H1 (cell line): ENCODE results near the gene MTMR1. TPM values are rescaled to one million over a fixed set of nuclear protein-coding genes. Genes with fewer than 3 reads are reported as not detected.

Experiments
- CTCF ChIA-PET: fragments of 300-600 bp; sonication (Branson Sonifier 250); formaldehyde crosslinking; loops from one replicate; lab custom pipeline; 2021; ENCODE audit not compliant: partially characterized antibody; lab: Charles Lee
- POLR2A ChIA-PET: fragments of 300-600 bp; sonication (Branson Sonifier 250); formaldehyde crosslinking; loops from one replicate; lab custom pipeline; 2021; ENCODE audit warnings: inconsistent platforms; ENCODE audit not compliant: partially characterized antibody; lab: Charles Lee
- DNase-seq, 2 experiments: peaks; one replicate each; pipeline versions ENCODE4 v3.0.0 to v3.0.0-alpha.2; 2010 to 2022; ENCODE audit warnings: low spot score in 2 of 2, low read depth in 1 of 2, mixed read lengths in 1 of 2
- FAIRE-seq: peaks from 2 replicates; lab custom pipeline; 2011; peaks lifted over from hg19 to GRCh38; lab: Jason Lieb, UNC
- H2AFZ ChIP-seq: 2 replicates; pipeline ENCODE4 v1.8.1; 2012; ENCODE audit warnings: low read length, inconsistent platforms
- H2AK5ac ChIP-seq: 2 replicates; pipeline ENCODE4 v1.6.1; 2013; ENCODE audit warnings: low read depth, low read length
- H2BK120ac ChIP-seq: replicated peaks from 2 replicates; pipeline ENCODE3; 2013; ENCODE audit warnings: low read depth, low read length, inconsistent platforms
- H2BK12ac ChIP-seq: 2 replicates; pipeline ENCODE4 v1.6.1; 2013; ENCODE audit warnings: low read depth, low read length
- H2BK15ac ChIP-seq: 2 replicates; pipeline ENCODE4 v1.6.1; 2013; ENCODE audit warnings: low read length
- H2BK20ac ChIP-seq: 2 replicates; pipeline ENCODE4 v1.6.1; 2013; ENCODE audit warnings: low read length
- H2BK5ac ChIP-seq: 2 replicates; pipeline ENCODE4 v1.6.1; 2013; ENCODE audit warnings: low read depth, low read length
- H3K14ac ChIP-seq: 2 replicates; pipeline ENCODE4 v1.6.1; 2013; ENCODE audit warnings: inconsistent platforms; ENCODE audit not compliant: insufficient read length
- H3K18ac ChIP-seq: 2 replicates; pipeline ENCODE4 v1.6.1; 2013; ENCODE audit warnings: low read length; ENCODE audit errors: extremely low read depth
- H3K23ac ChIP-seq: 2 replicates; pipeline ENCODE4 v1.6.1; 2013; ENCODE audit warnings: inconsistent platforms; ENCODE audit not compliant: insufficient read length
- H3K23me2 ChIP-seq: 2 replicates; pipeline ENCODE4 v1.6.1; 2013; ENCODE audit warnings: low read depth, low read length
- H3K27ac ChIP-seq: 2 replicates; pipeline ENCODE4 v1.6.1; 2011; ENCODE audit warnings: low read depth, low read length, inconsistent platforms
- H3K27me3 ChIP-seq, 4 experiments: replicated peaks in 1 of 4; 1 replicate in 1 of 4; 2 replicates in 3 of 4; pipeline versions ENCODE4 v1.6.1 to v1.8.1; 2011 to 2013; ENCODE audit warnings: low read length in 3 of 4, mild to moderate bottlenecking in 3 of 4, inconsistent platforms in 2 of 4, mixed read lengths in 2 of 4, moderate library complexity in 1 of 4; ENCODE audit not compliant: control insufficient read depth in 3 of 4, insufficient read depth in 3 of 4; ENCODE audit errors: extremely low read depth in 1 of 4
- H3K36me3 ChIP-seq, 4 experiments: 2 replicates each; pipeline versions ENCODE4 v1.6.1 to v1.8.1; 2011 to 2013; ENCODE audit warnings: mild to moderate bottlenecking in 4 of 4, low read length in 3 of 4, moderate library complexity in 2 of 4, control low read depth in 1 of 4, inconsistent platforms in 1 of 4; ENCODE audit not compliant: insufficient read depth in 4 of 4, control insufficient read depth in 2 of 4
- H3K4ac ChIP-seq: replicated peaks from 2 replicates; pipeline ENCODE3; 2013; ENCODE audit warnings: low read length, low read depth, mixed read lengths, inconsistent platforms; ENCODE audit not compliant: insufficient read length
- H3K4me1 ChIP-seq, 4 experiments: replicated peaks in 1 of 4; 1 replicate in 1 of 4; 2 replicates in 3 of 4; pipeline versions ENCODE4 v1.6.1 to v1.8.1; 2011 to 2013; ENCODE audit warnings: low read length in 3 of 4, inconsistent platforms in 2 of 4, mixed read lengths in 1 of 4; ENCODE audit not compliant: insufficient read depth in 4 of 4, control insufficient read depth in 3 of 4
- H3K4me2 ChIP-seq, 2 experiments: 2 replicates each; pipeline versions ENCODE4 v1.6.1 to v1.8.1; 2011 to 2013; ENCODE audit warnings: low read depth in 2 of 2, low read length in 2 of 2, control low read depth in 1 of 2, inconsistent platforms in 1 of 2, mild to moderate bottlenecking in 1 of 2; ENCODE audit not compliant: insufficient read depth in 1 of 2
- H3K4me3 ChIP-seq, 4 experiments: fragments of 200-600, 300-600 bp in 1 of 4; sonication (generic), shearing (Covaris generic), sonication (Bioruptor Twin) in 1 of 4; 2 replicates each; pipeline versions ENCODE4 v1.5.1 to v1.8.1; 2011 to 2016; ENCODE audit warnings: low read length in 4 of 4, low read depth in 3 of 4, control low read depth in 2 of 4, inconsistent platforms in 2 of 4, mild to moderate bottlenecking in 2 of 4, mixed read lengths in 1 of 4, moderate library complexity in 1 of 4; ENCODE audit not compliant: insufficient read depth in 2 of 4; ENCODE audit errors: extremely low read depth in 1 of 4
- H3K56ac ChIP-seq: replicated peaks from 2 replicates; pipeline ENCODE3; 2013; ENCODE audit warnings: low read depth, mild to moderate bottlenecking, mixed read lengths, low read length, inconsistent platforms; ENCODE audit not compliant: insufficient read length
- H3K79me1 ChIP-seq: 2 replicates; pipeline ENCODE4 v1.6.1; 2013; ENCODE audit warnings: low read depth, low read length, control low read depth
- H3K79me2 ChIP-seq, 2 experiments: 2 replicates each; pipeline versions ENCODE4 v1.6.1 to v1.8.1; 2012 to 2013; ENCODE audit warnings: low read length in 2 of 2, mild to moderate bottlenecking in 2 of 2, inconsistent platforms in 1 of 2; ENCODE audit not compliant: insufficient read depth in 2 of 2, control insufficient read depth in 1 of 2
- H3K9ac ChIP-seq, 4 experiments: replicated peaks in 1 of 4; 1 replicate in 1 of 4; 2 replicates in 3 of 4; pipeline versions ENCODE4 v1.6.1 to v1.8.1; 2011 to 2013; ENCODE audit warnings: low read depth in 3 of 4, low read length in 3 of 4, control low read depth in 2 of 4, mild to moderate bottlenecking in 2 of 4, moderate library complexity in 2 of 4, inconsistent platforms in 1 of 4; ENCODE audit errors: extremely low read depth in 1 of 4
- H3K9me3 ChIP-seq, 2 experiments: 2 replicates each; pipeline versions ENCODE4 v1.6.1 to v1.8.1; 2012 to 2013; ENCODE audit warnings: mild to moderate bottlenecking in 2 of 2, moderate library complexity in 2 of 2, control low read depth in 1 of 2, inconsistent platforms in 1 of 2, low read depth in 1 of 2, low read length in 1 of 2, mixed read lengths in 1 of 2; ENCODE audit not compliant: insufficient read depth in 2 of 2
- H4K20me1 ChIP-seq, 2 experiments: replicated peaks in 1 of 2; 2 replicates each; pipeline versions ENCODE3 to v1.8.1; 2011 to 2013; ENCODE audit warnings: inconsistent platforms in 2 of 2, low read length in 2 of 2, mild to moderate bottlenecking in 1 of 2; ENCODE audit not compliant: insufficient read depth in 2 of 2, control insufficient read depth in 1 of 2
- H4K5ac ChIP-seq: 2 replicates; pipeline ENCODE4 v1.6.1; 2013; ENCODE audit warnings: low read length, low read depth, mixed read lengths, inconsistent platforms; ENCODE audit not compliant: insufficient read length
- H4K8ac ChIP-seq: 2 replicates; pipeline ENCODE4 v1.8.0; 2013; ENCODE audit warnings: mild to moderate bottlenecking, moderate library complexity, low read length, inconsistent platforms; ENCODE audit not compliant: insufficient read depth; ENCODE audit errors: extremely low read depth
- H4K91ac ChIP-seq: replicated peaks from 2 replicates; pipeline ENCODE3; 2013; ENCODE audit warnings: low read length, mixed read lengths, inconsistent platforms; ENCODE audit not compliant: insufficient read length
- ATF3 ChIP-seq: IDR thresholded peaks from 2 replicates; pipeline ENCODE4 v1.6.1; 2011; ENCODE audit warnings: low read depth, mild to moderate bottlenecking, low read length; ENCODE audit not compliant: insufficient read depth
- CBX8 ChIP-seq: fragments of 300-800, 300-1000 bp; sonication (generic); IDR thresholded peaks from 2 replicates; pipeline ENCODE4 v1.7.1; 2016; ENCODE audit warnings: low read depth, low read length, borderline replicate concordance
- CEBPB ChIP-seq: IDR thresholded peaks from 2 replicates; pipeline ENCODE4 v1.6.1; 2012; ENCODE audit warnings: low read depth, low read length
- CHD1 ChIP-seq: IDR thresholded peaks from 2 replicates; pipeline ENCODE4 v1.6.1; 2012; ENCODE audit warnings: low read depth, low read length, improper control_type of control experiment
- JUN ChIP-seq: IDR thresholded peaks from 2 replicates; pipeline ENCODE4 v1.6.1; 2011; ENCODE audit warnings: low read depth, mild to moderate bottlenecking, improper control_type of control experiment, low read length
- NRF1 ChIP-seq: IDR thresholded peaks from 2 replicates; pipeline ENCODE4 v1.6.1; 2011; ENCODE audit warnings: mild to moderate bottlenecking, low read depth, low read length, improper control_type of control experiment
- PHF8 ChIP-seq: fragments of 200-600 bp; sonication (generic); conservative IDR thresholded peaks from 2 replicates; pipeline ENCODE4 v1.7.1; 2012; ENCODE audit warnings: low read depth, mild to moderate bottlenecking, inconsistent platforms, low read length, moderate library complexity
- POLR2A ChIP-seq, 2 experiments: IDR thresholded peaks; 1 replicate in 1 of 2; 2 replicates in 1 of 2; pipeline ENCODE4 v1.6.1; 2011; ENCODE audit warnings: low read depth in 2 of 2, low read length in 2 of 2, mild to moderate bottlenecking in 2 of 2; ENCODE audit errors: control extremely low read depth in 1 of 2
- SIRT6 ChIP-seq: IDR thresholded peaks from one replicate; pipeline ENCODE4 v1.7.1; 2012; ENCODE audit warnings: low read length, inconsistent platforms
- SP1 ChIP-seq: IDR thresholded peaks from 2 replicates; pipeline ENCODE4 v1.6.1; 2011; ENCODE audit warnings: low read depth, low read length
- TBP ChIP-seq: IDR thresholded peaks from 2 replicates; pipeline ENCODE4 v1.6.1; 2011; ENCODE audit warnings: low read depth, low read length, improper control_type of control experiment
- YY1 ChIP-seq: IDR thresholded peaks from 2 replicates; pipeline ENCODE4 v1.6.1; 2011; ENCODE audit warnings: low read depth, mild to moderate bottlenecking, low read length
- ZNF274 ChIP-seq: IDR thresholded peaks from 2 replicates; pipeline ENCODE4 v1.7.0; 2012; ENCODE audit warnings: low read length, borderline replicate concordance; ENCODE audit errors: extremely low read depth
- WGBS, 2 experiments: shearing (Covaris generic) in 1 of 2; methylation state at CpG; one replicate each; pipeline versions ENCODE4 v1.1.6 to v1.1.7; 2013 to 2015; ENCODE audit warnings: low lambda C conversion rate in 2 of 2, mixed read lengths in 2 of 2, inconsistent platforms in 1 of 2, low coverage in 1 of 2, missing lambda C conversion rate in 1 of 2; ENCODE audit not compliant: insufficient replicate concordance in 2 of 2, insufficient coverage in 1 of 2, insufficient read length in 1 of 2; ENCODE audit errors: extremely low coverage in 1 of 2, missing lambda C conversion rate in 1 of 2; 5-methylcytosine and 5-hydroxymethylcytosine counted together
- polyA plus RNA-seq, 7 experiments: library from polyadenylated mRNA; depleted of rRNA in 3 of 7; stranded (reverse) in 5 of 7; unstranded in 2 of 7; fragments of >200 nt in 5 of 7; fragments of 200-250 nt in 2 of 7; gene quantifications; 1 replicate in 5 of 7; 2 replicates in 1 of 7; 4 replicates in 1 of 7; pipeline versions ENCODE4 v1.2.1 to v1.2.3, GENCODE V29; 2011 to 2013; ENCODE audit warnings: missing spikeins in 2 of 7, mixed read lengths in 2 of 7
- total RNA-seq: library from RNA; stranded (reverse); fragmentation: NEBNext Ultra II Directional; extraction: Animal tissue kit (Norgen Biotek cat#: 25700); gene quantifications from 2 replicates; pipeline ENCODE4 v1.2.1, GENCODE V29; 2021
- TF ChIP-seq, protein P1 (sequence below): IDR thresholded peaks from 2 replicates; pipeline ENCODE4 v1.6.1; 2012; ENCODE audit warnings: inconsistent platforms
- TF ChIP-seq, protein P2 (sequence below): IDR thresholded peaks from 2 replicates; pipeline ENCODE4 v1.6.1; 2012; ENCODE audit warnings: inconsistent platforms

Gene MTMR1
- total and polyA plus RNA-seq, 2 of the 8 experiments (the other 6 are each of a cell fraction or from before 2014, with no cell fraction given): 15.1 to 23.8 TPM

DNA sequence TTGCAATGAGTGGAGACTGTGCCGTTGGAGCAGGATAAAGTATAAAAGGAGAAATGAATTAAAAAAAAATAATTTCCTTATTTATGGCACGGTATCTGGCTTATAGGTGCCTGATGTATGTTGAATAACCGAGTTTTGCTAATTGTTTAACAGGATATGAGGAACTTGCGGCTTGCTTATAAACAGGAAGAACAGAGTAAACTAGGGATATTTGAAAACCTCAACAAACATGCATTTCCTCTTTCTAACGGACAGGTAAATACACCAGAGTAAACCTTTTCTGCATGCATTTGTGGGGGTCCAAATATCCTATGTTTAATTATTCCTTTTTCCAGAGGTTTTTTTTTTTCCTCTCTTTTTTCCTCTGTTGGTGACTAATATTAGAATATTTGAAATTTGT lies 36.8 kb downstream of the MTMR1 start:
- no peaks in the 10 kb centered on the region for H3K23me2 ChIP-seq
- CTCF ChIA-PET: interaction anchor here (0.8 to 1.5 kb wide), 2 partner anchors 12 to 36 kb away, joined by 3 to 5 read pairs; no protein-coding TSS in a partner anchor
- H2BK20ac ChIP-seq: no peak overlapping the region
- no peak for TF ChIP-seq NRF1
- TF ChIP-seq YY1: no peak
- no peak for TF ChIP-seq CHD1
- no peak for TF ChIP-seq ZNF274
- TF ChIP-seq ATF3: no peak
- TF ChIP-seq TBP: no peak
- TF ChIP-seq, protein P1, sequence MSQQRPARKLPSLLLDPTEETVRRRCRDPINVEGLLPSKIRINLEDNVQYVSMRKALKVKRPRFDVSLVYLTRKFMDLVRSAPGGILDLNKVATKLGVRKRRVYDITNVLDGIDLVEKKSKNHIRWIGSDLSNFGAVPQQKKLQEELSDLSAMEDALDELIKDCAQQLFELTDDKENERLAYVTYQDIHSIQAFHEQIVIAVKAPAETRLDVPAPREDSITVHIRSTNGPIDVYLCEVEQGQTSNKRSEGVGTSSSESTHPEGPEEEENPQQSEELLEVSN: no peak
- TF ChIP-seq JUN: no peak
- TF ChIP-seq CBX8: no peak
- no peak for TF ChIP-seq SIRT6
- no peak for TF ChIP-seq CEBPB
- TF ChIP-seq, protein P2, sequence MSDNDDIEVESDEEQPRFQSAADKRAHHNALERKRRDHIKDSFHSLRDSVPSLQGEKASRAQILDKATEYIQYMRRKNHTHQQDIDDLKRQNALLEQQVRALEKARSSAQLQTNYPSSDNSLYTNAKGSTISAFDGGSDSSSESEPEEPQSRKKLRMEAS: no peak
- no peak for TF ChIP-seq POLR2A (IDR thresholded peaks at IDR 0.05; ENCODE audit: control extremely low read depth in 1 of 2, low read depth in 2 of 2, low read length in 2 of 2)
- TF ChIP-seq SP1: no peak
- no peak for TF ChIP-seq PHF8

More for the DNA sequence above, 36.8 kb downstream of the MTMR1 start:
- peaks cover 0 to 2% of the 10 kb centered on the region in 2 experiments for H4K20me1 ChIP-seq
- no peak overlapping the region for H4K8ac ChIP-seq
- H3K23ac ChIP-seq: no peak overlapping the region
- no peak overlapping the region for H2BK5ac ChIP-seq
- 89% methylated on average over 5 of the region's 5 CpGs; no CpG with 5 or more reads in 1 of the 2 experiments for WGBS, 2 experiments
- H3K4me2 ChIP-seq: no peak overlapping the region
- peaks cover 0 to 10% (median 0%) of the 10 kb centered on the region in 4 experiments; a peak in 2 of 8 replicates for H3K36me3 ChIP-seq
- H4K91ac ChIP-seq: no peak overlapping the region
- no peak overlapping the region for H2BK120ac ChIP-seq
- no peak overlapping the region for H3K14ac ChIP-seq
- POLR2A ChIA-PET: no interaction called here
- no peak overlapping the region for H3K27ac ChIP-seq
- H3K79me1 ChIP-seq: no peaks in the 10 kb centered on the region
- DNase-seq (no peak), FAIRE-seq (no peak)
- H2AFZ ChIP-seq: no peak overlapping the region
- H3K4ac ChIP-seq: no peak overlapping the region
- no peaks in the 10 kb centered on the region for H3K79me2 ChIP-seq
- H3K27me3 ChIP-seq: no peaks in the 10 kb centered on the region
- no peak overlapping the region for H3K18ac ChIP-seq
- no peak overlapping the region for H2BK15ac ChIP-seq
- H2AK5ac ChIP-seq: no peak overlapping the region
- H2BK12ac ChIP-seq: no peak overlapping the region
- no peak overlapping the region for H3K9ac ChIP-seq
- no peaks in the 10 kb centered on the region for H3K9me3 ChIP-seq
- no peak overlapping the region for H3K56ac ChIP-seq
- H3K4me3 ChIP-seq: no peak overlapping the region
- no peaks in the 10 kb centered on the region; a peak in 2 of 7 replicates for H3K4me1 ChIP-seq
- H4K5ac ChIP-seq: no peak overlapping the region
